Measurements from ENCODE around the gene SLC25A45. TPM values are rescaled to one million over a fixed set of nuclear protein-coding genes. Genes with fewer than 3 reads are reported as not detected.
"Not testable (repeated sequence)": the region's sequence is repeated elsewhere in the genome, so short reads cannot be mapped to it uniquely, and the experiment has no call there.

Gene SLC25A45
- total and polyA plus RNA-seq, 9 donors = 4.0 to 8.3 (median 5.2) TPM

- no peak overlapping the region for H3K27ac ChIP-seq (ENCODE audit: low read length)
- no peaks in the 10 kb centered on the region for H3K9me3 ChIP-seq (replicated peaks; ENCODE audit: control insufficient read depth, low read depth, low read length)
- H3K4me1 ChIP-seq (ENCODE audit: control insufficient read depth, insufficient read depth, low read length) = peaks cover 12% of the 10 kb centered on the region
- no peak for DNase-seq
- H3K36me3 ChIP-seq (ENCODE audit: control insufficient read depth, insufficient read depth, low read length) = peaks cover 57% of the 10 kb centered on the region
- H3K27me3 ChIP-seq (ENCODE audit: control insufficient read depth, insufficient read depth, low read length) = no peaks in the 10 kb centered on the region
- no peak overlapping the region for H3K4me3 ChIP-seq (ENCODE audit: low read length)
- WGBS (ENCODE audit: insufficient coverage) = 91% methylated on average over 7 of the region's 7 CpGs
Measured at GRCh38 chr11:65338676-65339075, 43.8 kb downstream of the SLC25A45 start.

- no peaks in the 10 kb centered on the region for H3K27me3 ChIP-seq (ENCODE audit: control insufficient read depth, insufficient read depth, low read length)
- H3K9me3 ChIP-seq (replicated peaks; ENCODE audit: control insufficient read depth, low read depth, low read length) = no peaks in the 10 kb centered on the region
- peak overlapping the region; percentile 90 for H3K4me3 ChIP-seq (ENCODE audit: low read length)
- peaks cover 18% of the 10 kb centered on the region for H3K36me3 ChIP-seq (ENCODE audit: control insufficient read depth, insufficient read depth, low read length)
- no peak overlapping the region for H3K27ac ChIP-seq (ENCODE audit: low read length)
- DNase-seq = no peak
- WGBS (ENCODE audit: insufficient coverage) = 22% methylated on average over 3 of the region's 5 CpGs
- peaks cover 14% of the 10 kb centered on the region for H3K4me1 ChIP-seq (ENCODE audit: control insufficient read depth, insufficient read depth, low read length)
Measured at GRCh38 chr11:65334696-65335295, 47.6 kb downstream of the SLC25A45 start.

- not testable (repeated sequence) for H3K27ac ChIP-seq (ENCODE audit: low read length); H3K9me3 ChIP-seq (replicated peaks; ENCODE audit: control insufficient read depth, low read depth, low read length); H3K36me3 ChIP-seq (ENCODE audit: control insufficient read depth, insufficient read depth, low read length); DNase-seq; H3K4me3 ChIP-seq (ENCODE audit: low read length); H3K27me3 ChIP-seq (ENCODE audit: control insufficient read depth, insufficient read depth, low read length)
- peaks cover 16% of the 10 kb centered on the region for H3K4me1 ChIP-seq (ENCODE audit: control insufficient read depth, insufficient read depth, low read length)
- WGBS (ENCODE audit: insufficient coverage) = 100% methylated on average over 5 of the region's 9 CpGs
Measured at GRCh38 chr11:65332591-65332990, 49.9 kb downstream of the SLC25A45 start.

GRCh38 chr11:65330544-65330943 lies 51.9 kb downstream of the SLC25A45 start:
- Histone ChIP-seq H3K27me3 (ENCODE audit: control insufficient read depth, insufficient read depth, low read length) (no peaks in the 10 kb centered on the region), H3K36me3 (ENCODE audit: control insufficient read depth, insufficient read depth, low read length) (no peaks in the 10 kb centered on the region), H3K9me3 (replicated peaks; ENCODE audit: control insufficient read depth, low read depth, low read length) (no peaks in the 10 kb centered on the region), H3K4me1 (ENCODE audit: control insufficient read depth, insufficient read depth, low read length) (peaks cover 16% of the 10 kb centered on the region), H3K27ac (ENCODE audit: low read length) (no peak overlapping the region), H3K4me3 (ENCODE audit: low read length) (no peak overlapping the region)
- no CpG with 5 or more reads among the region's 7 CpGs for WGBS (ENCODE audit: insufficient coverage)
- no peak for DNase-seq

GRCh38 chr11:65329944-65330403 lies 52.5 kb downstream of the SLC25A45 start:
- Histone ChIP-seq H3K9me3 (replicated peaks; ENCODE audit: control insufficient read depth, low read depth, low read length) (no peaks in the 10 kb centered on the region), H3K4me3 (ENCODE audit: low read length) (no peak overlapping the region), H3K36me3 (ENCODE audit: control insufficient read depth, insufficient read depth, low read length) (no peaks in the 10 kb centered on the region), H3K4me1 (ENCODE audit: control insufficient read depth, insufficient read depth, low read length) (peaks cover 10% of the 10 kb centered on the region), H3K27ac (ENCODE audit: low read length) (no peak overlapping the region), H3K27me3 (ENCODE audit: control insufficient read depth, insufficient read depth, low read length) (no peaks in the 10 kb centered on the region)
- peak; percentile 95 for DNase-seq
- WGBS (ENCODE audit: insufficient coverage) = 2% methylated on average over 6 of the region's 13 CpGs

- Histone ChIP-seq H3K4me3 (ENCODE audit: low read length) (no peak overlapping the region), H3K36me3 (ENCODE audit: control insufficient read depth, insufficient read depth, low read length) (no peaks in the 10 kb centered on the region), H3K9me3 (replicated peaks; ENCODE audit: control insufficient read depth, low read depth, low read length) (no peaks in the 10 kb centered on the region), H3K27me3 (ENCODE audit: control insufficient read depth, insufficient read depth, low read length) (no peaks in the 10 kb centered on the region), H3K4me1 (ENCODE audit: control insufficient read depth, insufficient read depth, low read length) (peaks cover 6% of the 10 kb centered on the region), H3K27ac (ENCODE audit: low read length) (no peak overlapping the region)
- 50% methylated on average over 2 of the region's 2 CpGs for WGBS (ENCODE audit: insufficient coverage)
- no peak for DNase-seq
Measured at GRCh38 chr11:65329478-65329877, 53.0 kb downstream of the SLC25A45 start.

GRCh38 chr11:65327021-65327420 lies 55.4 kb downstream of the SLC25A45 start:
- WGBS (ENCODE audit: insufficient coverage) = 98% methylated on average over 5 of the region's 8 CpGs
- H3K4me3 ChIP-seq (ENCODE audit: low read length) = no peak overlapping the region
- no peak overlapping the region for H3K27ac ChIP-seq (ENCODE audit: low read length)
- H3K36me3 ChIP-seq (ENCODE audit: control insufficient read depth, insufficient read depth, low read length) = peaks cover 7% of the 10 kb centered on the region
- DNase-seq = no peak
- peaks cover 9% of the 10 kb centered on the region for H3K4me1 ChIP-seq (ENCODE audit: control insufficient read depth, insufficient read depth, low read length)
- H3K27me3 ChIP-seq (ENCODE audit: control insufficient read depth, insufficient read depth, low read length) = no peaks in the 10 kb centered on the region
- H3K9me3 ChIP-seq (replicated peaks; ENCODE audit: control insufficient read depth, low read depth, low read length) = no peaks in the 10 kb centered on the region

GRCh38 chr11:65325435-65325834 lies 57.0 kb downstream of the SLC25A45 start:
- H3K9me3 ChIP-seq (replicated peaks; ENCODE audit: control insufficient read depth, low read depth, low read length) = no peaks in the 10 kb centered on the region
- no peak overlapping the region for H3K4me3 ChIP-seq (ENCODE audit: low read length)
- peaks cover 24% of the 10 kb centered on the region for H3K4me1 ChIP-seq (ENCODE audit: control insufficient read depth, insufficient read depth, low read length)
- peaks cover 23% of the 10 kb centered on the region for H3K36me3 ChIP-seq (ENCODE audit: control insufficient read depth, insufficient read depth, low read length)
- WGBS (ENCODE audit: insufficient coverage) = 69% methylated on average over 2 of the region's 4 CpGs
- DNase-seq = no peak
- no peaks in the 10 kb centered on the region for H3K27me3 ChIP-seq (ENCODE audit: control insufficient read depth, insufficient read depth, low read length)
- no peak overlapping the region for H3K27ac ChIP-seq (ENCODE audit: low read length)

Other genes with a start within 250 kb of the SLC25A45 start
- gene SYVN1, start 248.1 kb downstream of the SLC25A45 start, total RNA-seq = 10.0 TPM
- gene SYVN1, start 248.1 kb downstream of the SLC25A45 start, polyA plus RNA-seq (ENCODE audit: insufficient read depth in 1 of 8, insufficient read length in 8 of 8, low replicate concordance in 1 of 8) = 10 to 100 TPM; 31.1 to 53.4 (median 41.1) TPM
- gene SPDYC, start 212.4 kb downstream of the SLC25A45 start, total RNA-seq = not detected
- gene SPDYC, start 212.4 kb downstream of the SLC25A45 start, polyA plus RNA-seq (ENCODE audit: insufficient read depth in 1 of 8, insufficient read length in 8 of 8, low replicate concordance in 1 of 8) = under 1 TPM in 1 of 8 donors, not detected in 7; 0.16 TPM
- gene CAPN1, start 200.7 kb downstream of the SLC25A45 start, total RNA-seq = 46.7 TPM
- 10 to 100 TPM; 69.1 to 90.2 (median 80.1) TPM for gene CAPN1, start 200.7 kb downstream of the SLC25A45 start, polyA plus RNA-seq (ENCODE audit: insufficient read depth in 1 of 8, insufficient read length in 8 of 8, low replicate concordance in 1 of 8)
- 18.8 TPM for gene POLA2, start 120.7 kb downstream of the SLC25A45 start, total RNA-seq
- gene POLA2, start 120.7 kb downstream of the SLC25A45 start, polyA plus RNA-seq (ENCODE audit: insufficient read depth in 1 of 8, insufficient read length in 8 of 8, low replicate concordance in 1 of 8) = 10 to 100 TPM; 35.4 to 64.7 (median 51.6) TPM
- 20.8 TPM for gene CDC42EP2, start 67.8 kb downstream of the SLC25A45 start, total RNA-seq
- gene CDC42EP2, start 67.8 kb downstream of the SLC25A45 start, polyA plus RNA-seq (ENCODE audit: insufficient read depth in 1 of 8, insufficient read length in 8 of 8, low replicate concordance in 1 of 8) = 10 to 100 TPM; 26.9 to 42.4 (median 35.4) TPM
- gene DPF2, start 48.8 kb downstream of the SLC25A45 start, total RNA-seq = 31.0 TPM
- gene DPF2, start 48.8 kb downstream of the SLC25A45 start, polyA plus RNA-seq (ENCODE audit: insufficient read depth in 1 of 8, insufficient read length in 8 of 8, low replicate concordance in 1 of 8) = 10 to 100 TPM; 43.9 to 62.4 (median 52.2) TPM
- gene TIGD3, start 27.9 kb downstream of the SLC25A45 start, total RNA-seq = 0.22 TPM
- under 1 TPM; 0.12 to 0.32 (median 0.20) TPM for gene TIGD3, start 27.9 kb downstream of the SLC25A45 start, polyA plus RNA-seq (ENCODE audit: insufficient read depth in 1 of 8, insufficient read length in 8 of 8, low replicate concordance in 1 of 8)
- 8.8 TPM for gene FRMD8, start 4.0 kb upstream of the SLC25A45 start, total RNA-seq
- 10 to 100 TPM in 6 of 8 donors, 1 to 10 TPM in 2; 8.2 to 12.4 (median 10.3) TPM for gene FRMD8, start 4.0 kb upstream of the SLC25A45 start, polyA plus RNA-seq (ENCODE audit: insufficient read depth in 1 of 8, insufficient read length in 8 of 8, low replicate concordance in 1 of 8)
- gene NEAT1, start 40.2 kb upstream of the SLC25A45 start, total RNA-seq = 15.6 TPM
- gene NEAT1, start 40.2 kb upstream of the SLC25A45 start, polyA plus RNA-seq (ENCODE audit: insufficient read depth in 1 of 8, insufficient read length in 8 of 8, low replicate concordance in 1 of 8) = 100 to 1,000 TPM in 2 of 8 donors, 10 to 100 TPM in 6; 36.3 to 203 (median 72.2) TPM
- gene MALAT1, start 116.4 kb upstream of the SLC25A45 start, total RNA-seq = 4,773 TPM
- 100 to 1,000 TPM; 135 to 278 (median 159) TPM for gene MALAT1, start 116.4 kb upstream of the SLC25A45 start, polyA plus RNA-seq (ENCODE audit: insufficient read depth in 1 of 8, insufficient read length in 8 of 8, low replicate concordance in 1 of 8)
- gene SCYL1, start 142.4 kb upstream of the SLC25A45 start, total RNA-seq = 42.9 TPM
- gene SCYL1, start 142.4 kb upstream of the SLC25A45 start, polyA plus RNA-seq (ENCODE audit: insufficient read depth in 1 of 8, insufficient read length in 8 of 8, low replicate concordance in 1 of 8) = 10 to 100 TPM; 43.0 to 62.9 (median 51.9) TPM
- 50.2 TPM for gene LTBP3, start 175.7 kb upstream of the SLC25A45 start, total RNA-seq
- gene LTBP3, start 175.7 kb upstream of the SLC25A45 start, polyA plus RNA-seq (ENCODE audit: insufficient read depth in 1 of 8, insufficient read length in 8 of 8, low replicate concordance in 1 of 8) = 100 to 1,000 TPM; 115 to 204 (median 159) TPM
- gene ZNRD2, start 187.8 kb upstream of the SLC25A45 start, total RNA-seq = 24.4 TPM
- gene ZNRD2, start 187.8 kb upstream of the SLC25A45 start, polyA plus RNA-seq (ENCODE audit: insufficient read depth in 1 of 8, insufficient read length in 8 of 8, low replicate concordance in 1 of 8) = 10 to 100 TPM; 50.6 to 63.1 (median 57.5) TPM
- 46.1 TPM for gene FAM89B, start 189.9 kb upstream of the SLC25A45 start, total RNA-seq
- 10 to 100 TPM; 32.5 to 53.2 (median 41.7) TPM for gene FAM89B, start 189.9 kb upstream of the SLC25A45 start, polyA plus RNA-seq (ENCODE audit: insufficient read depth in 1 of 8, insufficient read length in 8 of 8, low replicate concordance in 1 of 8)
- gene EHBP1L1, start 193.4 kb upstream of the SLC25A45 start, total RNA-seq = 176 TPM
- gene EHBP1L1, start 193.4 kb upstream of the SLC25A45 start, polyA plus RNA-seq (ENCODE audit: insufficient read depth in 1 of 8, insufficient read length in 8 of 8, low replicate concordance in 1 of 8) = 100 to 1,000 TPM; 209 to 388 (median 297) TPM
- 0.31 TPM for gene KCNK7, start 213.2 kb upstream of the SLC25A45 start, total RNA-seq
- gene KCNK7, start 213.2 kb upstream of the SLC25A45 start, polyA plus RNA-seq (ENCODE audit: insufficient read depth in 1 of 8, insufficient read length in 8 of 8, low replicate concordance in 1 of 8) = 1 to 10 TPM in 4 of 8 donors, under 1 TPM in 4; 0.39 to 1.9 (median 0.95) TPM
- 19.9 TPM for gene MAP3K11, start 231.6 kb upstream of the SLC25A45 start, total RNA-seq
- 10 to 100 TPM; 26.1 to 37.2 (median 30.5) TPM for gene MAP3K11, start 231.6 kb upstream of the SLC25A45 start, polyA plus RNA-seq (ENCODE audit: insufficient read depth in 1 of 8, insufficient read length in 8 of 8, low replicate concordance in 1 of 8)
- 6.6 TPM for gene PCNX3, start 233.1 kb upstream of the SLC25A45 start, total RNA-seq
- 10 to 100 TPM; 15.9 to 24.7 (median 20.8) TPM for gene PCNX3, start 233.1 kb upstream of the SLC25A45 start, polyA plus RNA-seq (ENCODE audit: insufficient read depth in 1 of 8, insufficient read length in 8 of 8, low replicate concordance in 1 of 8)

Measured in muscle of leg (tissue), 11 donors.